Suprapubic skin (tissue), 4 donors: ENCODE results near the gene AFM.

ENCODE experiments used
- CTCF ChIP-seq, 2 donors: fragments of 200-600 bp in 1 of 2; fragments of 450-650 bp in 1 of 2; sonication (generic) in 1 of 2; IDR thresholded peaks; one replicate each; pipeline ENCODE4 v1.5.1; 2016 to 2019; ENCODE audit warnings: antibody characterized with exemption in 2 of 2, mild to moderate bottlenecking in 1 of 2, moderate library complexity in 1 of 2
- POLR2A ChIP-seq, 2 donors: fragments of 450-650 bp; IDR thresholded peaks; one replicate each; pipeline ENCODE4 v1.6.1; 2017; ENCODE audit warnings: antibody characterized with exemption in 2 of 2, mild to moderate bottlenecking in 2 of 2, moderate library complexity in 2 of 2
- POLR2AphosphoS5 ChIP-seq, 3 donors: sonication (generic); formaldehyde crosslinking; IDR thresholded peaks; one replicate each; pipeline ENCODE4 v1.6.1; 2017; ENCODE audit warnings: antibody characterized with exemption in 3 of 3

GRCh38 chr4:73527196-73527595 is 45.7 kb downstream of the AFM start:
- no peak for TF ChIP-seq CTCF (IDR thresholded peaks at IDR 0.05)
- TF ChIP-seq POLR2AphosphoS5 (IDR thresholded peaks at IDR 0.05), result no peak
- TF ChIP-seq POLR2A (IDR thresholded peaks at IDR 0.05), result no peak
